ENCODE data around the gene CYREN.

Gene CYREN

DNA sequence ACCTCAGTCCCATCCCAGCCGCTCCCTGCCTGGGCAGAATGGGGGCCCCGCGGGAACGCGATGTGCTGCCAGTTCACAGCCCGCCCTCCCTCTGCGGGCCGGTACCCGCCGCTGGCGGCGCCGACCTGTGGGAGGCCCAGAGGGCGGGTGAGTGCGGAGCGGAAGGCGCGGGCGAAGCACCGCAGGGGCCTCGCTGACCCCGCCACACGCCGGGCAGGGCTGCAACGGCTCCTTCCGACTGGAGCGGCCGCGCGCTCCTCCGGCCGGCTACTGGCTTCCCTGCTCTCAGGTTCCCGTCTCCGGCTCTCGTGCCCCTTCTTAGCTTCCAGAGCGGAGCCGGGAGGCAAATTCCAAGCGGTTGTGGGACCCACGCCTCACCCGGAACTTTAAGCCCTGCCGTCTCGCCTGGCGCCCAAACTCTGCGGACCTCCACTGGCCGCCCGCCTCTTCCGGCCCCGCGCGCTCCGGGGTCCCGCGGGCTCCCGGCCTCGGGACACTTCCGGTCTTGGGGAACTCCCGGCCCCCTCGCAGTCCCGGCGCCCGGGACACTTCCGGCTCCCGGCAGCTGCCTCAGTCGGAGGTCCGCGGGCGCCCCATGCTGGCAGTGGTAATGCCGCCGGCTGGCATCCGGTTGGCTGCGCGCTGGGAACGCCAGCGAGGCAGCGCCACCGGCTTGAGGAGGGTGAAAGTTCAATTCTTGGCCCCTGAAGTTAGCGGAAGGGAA lies at the start of gene CYREN:
TSS of gene CYREN (minus strand) at position 434 of the 724 bp plus-strand sequence. CDS start 1,785 bp downstream, outside the sequence.
- DNase-seq: peak; percentile 95

- no peak for DNase-seq
These were observed 47.4 kb upstream of the CYREN start for GRCh38 chr7:135217645-135218509.

DNA sequence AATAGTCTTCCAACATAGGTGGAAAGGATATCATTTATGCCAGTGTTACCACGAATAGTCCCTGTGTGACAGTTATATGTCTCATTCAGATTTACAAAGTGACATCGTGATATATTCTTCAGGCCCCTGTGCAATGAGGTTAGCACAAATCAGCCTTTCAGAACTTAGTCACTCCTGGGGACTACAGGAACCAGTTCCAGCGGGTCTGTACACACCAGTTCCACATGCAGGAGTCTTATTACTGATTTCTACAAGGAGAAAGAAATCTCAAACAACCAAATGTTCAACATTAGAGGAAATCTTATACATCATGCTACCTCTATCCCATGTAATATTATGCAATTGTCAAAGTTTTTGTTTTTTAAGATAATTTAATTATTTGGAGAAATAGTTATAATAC lies 45.2 kb upstream of the CYREN start:
- DNase-seq: no peak

GRCh38 chr7:135215180-135215579 lies 44.7 kb upstream of the CYREN start:
- DNase-seq: no peak

DNA sequence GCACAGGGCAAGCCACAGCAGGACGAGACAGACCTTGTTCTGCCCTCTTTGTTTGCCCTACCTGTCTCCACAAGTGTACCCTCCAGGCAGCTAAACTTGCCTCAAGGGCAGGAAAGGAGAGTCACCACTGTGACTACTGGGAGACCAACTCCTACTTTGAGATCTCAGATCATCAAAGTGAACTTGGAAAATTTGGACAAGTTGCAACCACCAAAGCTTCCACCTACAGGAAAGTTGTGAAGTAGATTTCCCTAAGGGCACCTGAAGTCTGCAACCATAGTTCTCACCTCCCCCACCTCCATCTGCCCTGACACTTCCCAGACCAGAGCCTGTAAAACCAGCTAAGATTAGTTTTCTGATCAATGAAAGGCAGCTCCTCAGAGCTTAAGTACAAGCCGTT lies 43.3 kb upstream of the CYREN start:
- no peak for DNase-seq

- DNase-seq: peak; percentile 54
These were observed 41.6 kb upstream of the CYREN start for GRCh38 chr7:135211946-135212685.

DNA sequence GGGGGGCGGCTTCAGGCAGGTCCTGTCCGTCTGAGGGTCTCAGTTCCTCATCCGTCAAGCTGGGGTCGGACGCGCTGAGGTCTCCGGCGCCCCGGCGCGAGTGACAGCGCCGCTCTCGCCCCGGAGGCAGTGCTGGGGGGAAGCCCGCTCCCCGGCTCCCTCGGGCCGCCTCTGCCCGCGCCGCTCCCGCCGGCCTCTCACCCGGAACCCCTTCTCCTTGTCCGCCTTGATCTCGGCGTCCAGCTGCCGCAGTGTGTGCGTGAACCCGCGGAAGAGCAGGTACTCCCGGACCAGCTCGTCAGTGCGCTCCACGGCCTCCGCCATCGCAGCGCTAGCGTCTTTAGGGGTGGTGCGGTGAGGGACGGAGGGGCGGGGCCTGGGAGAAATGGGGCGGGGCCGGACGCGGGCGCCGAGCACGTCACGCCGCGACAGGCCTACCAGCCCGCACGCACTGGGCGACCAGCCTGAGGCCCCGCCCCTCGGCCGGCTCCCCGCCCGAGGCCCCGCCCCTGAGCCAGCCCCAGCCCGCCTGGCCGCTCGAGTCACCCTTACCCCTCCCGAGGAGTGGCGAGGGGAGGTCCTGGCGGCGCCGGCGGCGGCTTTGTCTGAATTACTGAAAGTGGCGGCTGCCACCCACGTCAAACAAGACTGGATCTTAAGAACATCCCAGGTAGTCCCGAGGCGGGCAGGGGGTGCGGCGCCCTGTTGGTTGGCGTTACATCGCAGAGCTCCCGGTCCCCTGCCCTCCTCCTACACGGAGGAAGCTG lies 40.9 kb upstream of the CYREN start, which contains the start of gene WDR91:
TSS of gene WDR91 (minus strand) at position 348 of the 767 bp plus-strand sequence. CDS start at position 324, 24 bp downstream.
- DNase-seq: peak; percentile 98

DNA sequence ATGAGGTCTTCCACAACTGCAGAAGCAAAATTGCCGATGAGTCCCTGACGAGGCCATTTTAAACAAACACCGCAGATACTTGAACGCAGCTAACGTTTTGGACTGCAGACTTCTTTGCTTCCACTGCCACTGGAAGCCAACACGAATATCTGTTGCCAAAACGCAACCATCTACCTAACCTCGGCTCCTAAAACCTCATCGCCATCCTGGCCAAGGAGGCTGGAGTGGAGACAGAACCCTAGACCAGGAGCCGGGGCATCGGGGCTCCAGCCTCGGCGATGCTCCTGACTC lies 40.3 kb upstream of the CYREN start:
- no peak for DNase-seq

DNA sequence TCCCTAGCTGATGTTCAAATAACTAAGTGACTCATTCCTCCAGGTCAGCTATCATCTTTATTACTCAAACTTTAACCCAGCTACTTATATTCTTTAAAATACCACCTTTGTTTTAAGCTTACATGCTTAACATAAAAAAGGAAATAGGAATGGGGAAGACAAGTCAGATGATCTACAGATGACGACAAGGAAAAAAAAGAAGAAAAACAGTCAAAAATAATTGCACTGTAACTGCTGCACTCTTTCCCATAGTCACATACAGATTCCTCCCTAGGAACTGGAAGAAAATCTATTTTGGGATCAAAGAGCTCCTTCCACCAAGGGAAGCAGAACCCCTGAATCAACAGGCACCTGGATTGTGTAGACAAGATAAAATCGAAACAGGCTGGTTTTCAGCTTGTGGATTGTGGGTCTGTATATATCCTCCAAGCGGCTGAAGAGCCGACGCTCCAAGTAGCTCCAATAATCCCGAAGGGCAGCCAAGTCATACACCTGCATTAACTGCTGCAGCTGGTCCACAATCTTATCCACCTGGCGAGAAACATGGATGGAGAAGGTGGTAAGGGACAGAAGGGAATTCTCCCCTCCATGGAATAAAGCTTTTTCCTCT lies 38.8 kb upstream of the CYREN start:
- no peak for DNase-seq

GRCh38 chr7:135208102-135208793 lies 37.7 kb upstream of the CYREN start:
- DNase-seq: no peak

- no peak for DNase-seq
These were observed 37.0 kb upstream of the CYREN start for GRCh38 chr7:135207406-135208101.

DNA sequence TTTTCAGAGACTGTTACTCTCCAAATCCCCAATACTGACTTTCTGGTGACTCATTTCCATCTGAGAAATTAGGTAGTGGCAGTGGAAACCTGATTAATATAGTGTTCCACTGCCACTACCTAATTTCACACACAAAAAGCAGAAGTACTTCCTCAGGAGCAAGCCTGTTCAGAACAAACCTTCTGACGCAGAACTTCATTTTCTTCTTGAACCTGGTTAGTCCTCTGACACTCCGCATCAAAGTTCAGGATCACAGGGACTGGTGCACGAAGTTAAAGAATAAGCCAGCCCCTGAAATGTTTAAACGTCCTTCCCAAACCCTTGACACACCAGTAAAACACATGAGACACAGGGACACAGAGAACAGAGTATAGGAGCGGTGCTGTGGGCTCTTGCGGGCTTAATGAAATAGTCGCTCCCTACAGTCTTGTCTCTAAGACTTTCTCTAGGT lies 36.5 kb upstream of the CYREN start:
- DNase-seq: no peak

DNA sequence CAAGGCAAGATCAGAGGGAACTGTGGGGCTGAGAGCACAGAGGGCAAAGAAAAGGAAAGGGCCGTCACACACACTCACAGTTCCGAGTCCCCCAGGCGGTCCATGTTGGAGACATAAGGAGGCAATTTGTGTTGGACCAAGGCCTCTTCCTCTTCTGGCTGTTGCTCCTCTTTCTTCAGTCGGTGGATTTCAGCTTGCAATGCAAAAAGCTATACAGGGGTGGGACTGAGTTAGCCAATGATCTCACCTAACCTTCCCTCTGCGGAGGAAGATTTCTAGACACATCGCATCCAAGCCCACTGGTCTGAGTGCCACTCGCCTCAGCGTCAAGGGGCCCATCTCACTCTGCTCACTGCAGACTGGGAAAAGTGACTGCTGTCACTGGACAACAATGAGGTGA lies 35.3 kb upstream of the CYREN start:
- DNase-seq: no peak

DNA sequence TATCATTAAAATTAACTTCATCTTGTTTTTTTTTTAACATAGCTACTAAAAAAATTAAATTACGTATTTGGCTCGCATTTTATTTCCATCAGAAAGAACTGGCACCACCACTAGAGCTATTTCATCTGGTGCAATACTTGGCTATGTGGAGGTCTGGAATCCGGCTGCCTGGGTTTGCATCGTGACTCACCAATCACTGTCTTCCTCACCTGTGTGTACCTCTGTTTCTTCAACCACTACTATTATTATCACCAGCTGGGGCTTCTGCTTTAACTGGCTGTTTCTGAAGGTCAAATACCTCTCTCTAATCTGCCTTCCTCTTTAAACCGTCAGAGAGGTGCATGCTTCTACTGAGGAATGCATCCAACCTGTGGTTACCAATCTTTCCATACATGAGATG lies 34.4 kb upstream of the CYREN start:
- no peak for DNase-seq

DNA sequence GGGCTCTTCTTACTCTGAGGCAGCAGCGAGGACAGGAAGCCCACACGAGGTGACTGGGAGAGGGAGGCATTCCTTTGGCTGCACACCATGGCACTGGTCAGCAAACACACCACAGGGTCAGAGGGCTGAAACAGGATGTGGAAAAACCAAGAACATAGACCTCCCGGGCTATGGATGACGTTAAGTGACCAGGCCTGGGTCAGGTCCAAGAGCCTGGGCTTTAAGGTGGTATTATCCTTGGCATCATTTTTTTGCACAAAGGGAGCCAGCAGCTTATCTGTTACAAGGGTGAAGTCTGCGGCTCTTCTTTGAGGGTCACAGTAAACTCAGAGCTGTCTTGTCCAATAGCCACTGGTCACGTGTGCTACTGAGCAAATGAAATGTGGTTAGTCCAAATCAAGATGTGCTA lies 33.8 kb upstream of the CYREN start:
- no peak for DNase-seq

DNA sequence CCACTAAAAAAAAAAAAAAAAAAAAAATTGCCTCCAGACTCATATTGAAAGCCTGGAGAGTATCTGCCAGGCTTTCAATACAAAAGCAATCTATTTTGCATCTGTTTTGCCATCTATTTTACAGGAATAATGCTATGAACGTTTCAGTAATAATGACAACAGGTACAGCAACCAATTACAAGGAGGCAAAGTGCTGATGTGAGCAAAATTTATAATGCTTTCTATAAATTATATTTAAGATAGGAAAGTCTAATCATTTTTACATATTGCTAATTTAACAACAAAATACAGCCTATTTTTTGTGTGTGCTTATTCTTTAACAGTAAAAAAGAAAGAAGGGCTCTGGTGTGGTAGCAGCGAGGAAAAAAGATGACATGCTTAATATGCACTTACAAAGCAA lies 30.8 kb upstream of the CYREN start:
- DNase-seq: no peak

GRCh38 chr7:135200821-135201331 lies 30.4 kb upstream of the CYREN start:
- no peak for DNase-seq

DNA sequence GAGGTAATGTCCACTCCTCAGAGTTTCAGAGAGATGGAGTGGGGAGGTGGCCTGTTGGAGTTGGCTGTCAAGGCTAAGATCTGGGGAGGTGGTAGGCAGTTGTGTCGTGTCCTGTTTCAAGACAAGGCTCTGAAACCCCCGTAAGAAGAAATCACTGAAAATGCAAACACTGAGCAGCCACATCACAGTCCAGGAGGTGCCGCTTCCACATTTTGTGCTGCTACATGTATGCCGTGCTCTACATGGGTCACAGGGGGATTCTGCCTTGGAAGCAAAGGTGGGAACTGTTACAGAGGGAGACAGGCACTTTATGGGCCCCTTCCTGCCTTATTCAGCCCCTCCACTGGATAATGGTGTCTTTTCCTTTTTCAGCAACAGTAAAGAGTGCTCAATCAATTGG lies 28.9 kb upstream of the CYREN start:
- no peak for DNase-seq

DNA sequence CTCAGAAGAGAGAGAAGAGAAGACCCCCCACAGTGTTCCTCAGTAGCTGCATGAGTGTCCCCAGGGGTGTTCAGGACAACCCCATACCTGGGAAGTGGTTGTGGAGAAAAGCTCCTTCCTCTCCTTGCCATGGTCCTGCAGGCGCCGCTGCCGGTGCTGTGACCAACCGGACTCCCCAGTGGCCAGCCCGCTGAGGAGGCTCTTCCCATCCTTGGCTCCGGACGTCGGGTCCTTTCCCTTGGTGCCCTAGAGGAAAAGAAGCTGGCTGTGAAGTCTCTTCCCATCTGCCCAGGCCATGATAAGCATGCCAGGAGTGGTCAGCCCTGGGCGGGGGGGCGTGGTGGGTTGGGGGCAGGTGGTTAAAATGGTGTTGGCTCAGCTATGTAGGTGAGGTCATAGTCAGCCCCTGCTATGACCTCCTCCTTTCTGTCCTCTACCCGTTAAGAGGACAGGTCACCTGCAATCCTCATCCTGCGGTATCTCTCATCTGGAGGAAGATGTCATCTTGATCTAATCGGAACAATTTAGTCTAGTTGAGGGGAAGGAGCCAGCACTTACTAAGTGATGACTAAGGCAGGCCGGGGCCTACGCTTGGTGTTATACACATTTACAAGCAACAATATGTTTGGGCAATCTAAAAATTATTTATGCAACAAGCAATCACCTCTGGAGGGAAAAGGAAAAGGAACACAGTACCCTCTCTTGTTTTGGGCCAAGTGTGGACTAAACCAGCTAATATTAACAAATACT lies 27.6 kb upstream of the CYREN start:
- DNase-seq: no peak

DNA sequence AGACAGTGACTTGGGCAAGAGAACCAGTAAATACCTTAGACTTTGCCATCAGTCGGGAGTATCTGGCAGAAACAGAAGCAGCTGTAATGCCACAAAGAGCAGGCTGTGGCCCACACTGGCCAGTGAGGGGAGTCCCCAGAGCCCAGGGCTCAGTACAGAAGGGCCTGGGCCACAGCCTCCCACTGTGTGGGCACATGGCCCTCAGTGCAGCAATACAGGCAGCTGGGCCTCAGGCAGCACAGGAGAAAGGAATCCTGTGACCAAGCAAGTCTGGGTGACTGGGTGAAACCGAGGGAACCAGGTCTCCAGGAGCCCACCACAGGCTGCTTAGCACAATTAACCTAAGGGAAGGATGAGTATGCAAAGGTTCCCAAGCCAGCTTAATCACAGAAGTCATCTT lies 26.8 kb upstream of the CYREN start:
- no peak for DNase-seq

Measured in right hindlimb (tissue), 1 donor.